ENCODE data around the gene TIFAB. TPM values are rescaled to one million over a fixed set of nuclear protein-coding genes. Genes with fewer than 3 reads are reported as not detected.

The TIFAB gene
- total and polyA plus RNA-seq, 2 donors: 0.30 to 2.5 TPM

DNA sequence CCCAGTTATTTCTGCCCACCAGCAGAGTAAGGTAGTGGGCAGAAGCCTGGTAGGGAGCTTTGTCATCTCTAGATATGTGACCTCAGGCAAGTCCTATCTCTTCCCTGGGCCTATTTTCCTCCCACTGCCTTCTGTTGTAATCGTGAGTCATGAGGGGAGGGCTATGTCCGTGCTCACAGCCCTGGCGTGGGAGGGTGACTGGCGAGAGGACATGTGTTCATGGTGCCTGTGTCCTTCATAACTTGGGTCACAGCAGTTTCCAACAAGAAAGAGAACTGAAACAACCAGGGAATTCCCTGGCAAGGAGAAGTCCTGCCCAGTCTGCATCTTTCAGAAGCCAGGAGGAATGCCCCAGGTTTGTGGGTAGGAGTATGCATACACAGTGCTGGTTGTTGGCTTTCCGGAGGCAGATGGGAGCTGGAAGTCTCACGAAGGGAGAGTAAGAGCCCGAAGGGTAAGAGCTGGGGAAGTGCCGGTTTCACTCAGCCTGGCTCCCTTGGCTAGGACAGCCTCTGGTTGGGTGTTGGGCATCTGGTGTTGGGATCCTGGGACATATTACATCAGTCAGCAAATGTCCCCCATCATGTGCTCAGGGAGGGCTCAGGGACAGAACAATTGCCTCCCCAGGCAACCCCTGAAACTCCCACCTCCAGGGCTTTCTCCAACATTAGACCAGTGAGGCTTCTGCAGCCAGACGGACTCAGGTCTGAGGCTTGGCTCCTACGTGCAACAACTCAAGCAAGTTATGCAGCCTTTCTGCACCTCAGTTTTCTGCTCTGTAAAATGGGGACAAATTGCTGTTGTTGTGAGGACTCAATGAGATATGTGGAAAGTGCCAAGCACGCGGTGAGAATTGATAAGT lies 4.3 kb upstream of the TIFAB start:
- DNase-seq (ENCODE audit: low read depth in 6 of 9, low spot score in 9 of 9): peak in 1 of 9 donors; percentile 28
- 97% methylated on average over 12 of the region's 12 CpGs for WGBS
- no peaks in the 10 kb centered on the region for H3K9me3 ChIP-seq (ENCODE audit: control insufficient read depth in 2 of 2, insufficient read depth in 1 of 2, low read length in 1 of 2)
- no peak overlapping the region for H3K4me3 ChIP-seq (ENCODE audit: low read length in 2 of 2)
- no peaks in the 10 kb centered on the region for H3K4me1 ChIP-seq (ENCODE audit: control insufficient read depth in 2 of 2, insufficient read depth in 2 of 2, low read length in 2 of 2)
- H3K27ac ChIP-seq (ENCODE audit: low read depth in 1 of 2, low read length in 1 of 2): no peak overlapping the region
- no peaks in the 10 kb centered on the region for H3K36me3 ChIP-seq (ENCODE audit: control insufficient read depth in 2 of 2, insufficient read depth in 2 of 2, low read length in 1 of 2)
- peaks cover 0 to 4% of the 10 kb centered on the region in 2 donors for H3K27me3 ChIP-seq (ENCODE audit: control insufficient read depth in 2 of 2, insufficient read depth in 1 of 2, low read length in 1 of 2)

DNA sequence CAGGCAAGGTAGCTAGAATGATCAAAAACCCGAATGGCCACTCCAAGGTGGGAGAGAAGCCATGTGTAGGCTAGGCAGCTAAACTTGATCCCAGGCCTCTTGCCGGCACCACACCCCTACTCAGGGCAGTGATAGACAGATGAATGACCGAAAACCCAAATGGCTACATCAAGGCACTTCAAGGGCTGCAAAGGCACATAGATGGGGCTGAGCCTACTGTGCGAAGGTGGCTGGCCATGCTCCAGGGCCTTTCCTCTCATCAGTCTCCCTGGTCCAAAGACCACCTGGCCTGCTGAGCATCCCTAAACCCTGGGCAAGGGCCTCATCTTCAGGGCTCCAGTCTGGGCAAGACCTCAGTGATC lies 3.7 kb upstream of the TIFAB start:
- Histone ChIP-seq H3K9me3 (ENCODE audit: control insufficient read depth in 2 of 2, insufficient read depth in 1 of 2, low read length in 1 of 2) (no peaks in the 10 kb centered on the region), H3K27me3 (ENCODE audit: control insufficient read depth in 2 of 2, insufficient read depth in 1 of 2, low read length in 1 of 2) (peaks cover 0 to 4% of the 10 kb centered on the region in 2 donors), H3K36me3 (ENCODE audit: control insufficient read depth in 2 of 2, insufficient read depth in 2 of 2, low read length in 1 of 2) (no peaks in the 10 kb centered on the region), H3K4me1 (ENCODE audit: control insufficient read depth in 2 of 2, insufficient read depth in 2 of 2, low read length in 2 of 2) (no peaks in the 10 kb centered on the region), H3K4me3 (ENCODE audit: low read length in 2 of 2) (no peak overlapping the region), H3K27ac (ENCODE audit: low read depth in 1 of 2, low read length in 1 of 2) (no peak overlapping the region)
- no peak for DNase-seq (ENCODE audit: low read depth in 6 of 9, low spot score in 9 of 9)
- WGBS: 86% methylated on average over 4 of the region's 4 CpGs

DNA sequence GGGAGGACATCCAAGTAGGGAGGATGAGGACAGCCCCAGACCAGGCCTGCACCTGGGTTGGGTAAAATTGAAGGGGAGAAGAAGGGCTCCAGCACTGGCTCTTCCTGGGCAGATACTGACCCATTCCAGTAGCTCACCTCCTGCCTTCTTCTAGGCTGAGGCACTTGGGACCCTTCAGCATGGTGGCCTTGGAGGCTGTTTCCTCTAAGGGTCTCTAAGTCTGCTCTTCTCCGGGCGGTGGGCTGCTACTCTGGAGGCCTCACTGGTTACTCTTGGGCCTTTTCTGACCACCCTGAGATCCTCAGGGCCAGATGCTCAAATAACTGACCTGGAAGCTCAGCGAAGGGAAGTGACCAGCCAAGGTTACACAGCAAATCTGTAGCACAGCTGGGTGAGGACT lies 2.8 kb upstream of the TIFAB start:
- Histone ChIP-seq H3K9me3 (ENCODE audit: control insufficient read depth in 2 of 2, insufficient read depth in 1 of 2, low read length in 1 of 2) (no peaks in the 10 kb centered on the region), H3K27ac (ENCODE audit: low read depth in 1 of 2, low read length in 1 of 2) (no peak overlapping the region), H3K36me3 (ENCODE audit: control insufficient read depth in 2 of 2, insufficient read depth in 2 of 2, low read length in 1 of 2) (no peaks in the 10 kb centered on the region), H3K27me3 (ENCODE audit: control insufficient read depth in 2 of 2, insufficient read depth in 1 of 2, low read length in 1 of 2) (peaks cover 0 to 4% of the 10 kb centered on the region in 2 donors), H3K4me3 (ENCODE audit: low read length in 2 of 2) (no peak overlapping the region), H3K4me1 (ENCODE audit: control insufficient read depth in 2 of 2, insufficient read depth in 2 of 2, low read length in 2 of 2) (no peaks in the 10 kb centered on the region)
- WGBS: 80% methylated on average over 3 of the region's 3 CpGs
- DNase-seq (ENCODE audit: low read depth in 6 of 9, low spot score in 9 of 9): no peak

DNA sequence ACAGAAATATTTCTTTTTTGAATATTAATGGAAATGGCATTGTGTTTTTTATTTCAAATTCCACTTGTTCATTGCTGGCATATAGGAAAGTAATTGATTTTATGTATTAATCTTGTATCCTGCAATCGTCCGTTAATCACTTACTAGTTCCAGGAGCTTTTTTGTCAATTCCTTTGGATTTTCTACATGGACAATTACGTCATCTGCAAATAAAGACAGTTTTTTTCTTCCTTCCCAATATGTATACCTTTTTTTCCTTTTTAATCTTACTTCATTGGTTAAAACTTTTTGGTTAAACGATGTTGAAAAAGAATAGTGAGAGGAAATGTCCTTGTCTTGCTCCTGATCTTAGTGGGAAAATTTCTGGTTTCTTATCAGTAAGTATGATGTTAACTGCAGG lies 1.5 kb upstream of the TIFAB start:
- peaks cover 0 to 2% of the 10 kb centered on the region in 2 donors for H3K4me1 ChIP-seq (ENCODE audit: control insufficient read depth in 2 of 2, insufficient read depth in 2 of 2, low read length in 2 of 2)
- no peaks in the 10 kb centered on the region for H3K9me3 ChIP-seq (ENCODE audit: control insufficient read depth in 2 of 2, insufficient read depth in 1 of 2, low read length in 1 of 2)
- no peak for DNase-seq (ENCODE audit: low read depth in 6 of 9, low spot score in 9 of 9)
- WGBS: 95% methylated on average over 4 of the region's 4 CpGs
- no peak overlapping the region for H3K27ac ChIP-seq (ENCODE audit: low read depth in 1 of 2, low read length in 1 of 2)
- H3K4me3 ChIP-seq (ENCODE audit: low read length in 2 of 2): no peak overlapping the region
- no peaks in the 10 kb centered on the region for H3K36me3 ChIP-seq (ENCODE audit: control insufficient read depth in 2 of 2, insufficient read depth in 2 of 2, low read length in 1 of 2)
- peaks cover 0 to 2% of the 10 kb centered on the region in 2 donors for H3K27me3 ChIP-seq (ENCODE audit: control insufficient read depth in 2 of 2, insufficient read depth in 1 of 2, low read length in 1 of 2)

DNA sequence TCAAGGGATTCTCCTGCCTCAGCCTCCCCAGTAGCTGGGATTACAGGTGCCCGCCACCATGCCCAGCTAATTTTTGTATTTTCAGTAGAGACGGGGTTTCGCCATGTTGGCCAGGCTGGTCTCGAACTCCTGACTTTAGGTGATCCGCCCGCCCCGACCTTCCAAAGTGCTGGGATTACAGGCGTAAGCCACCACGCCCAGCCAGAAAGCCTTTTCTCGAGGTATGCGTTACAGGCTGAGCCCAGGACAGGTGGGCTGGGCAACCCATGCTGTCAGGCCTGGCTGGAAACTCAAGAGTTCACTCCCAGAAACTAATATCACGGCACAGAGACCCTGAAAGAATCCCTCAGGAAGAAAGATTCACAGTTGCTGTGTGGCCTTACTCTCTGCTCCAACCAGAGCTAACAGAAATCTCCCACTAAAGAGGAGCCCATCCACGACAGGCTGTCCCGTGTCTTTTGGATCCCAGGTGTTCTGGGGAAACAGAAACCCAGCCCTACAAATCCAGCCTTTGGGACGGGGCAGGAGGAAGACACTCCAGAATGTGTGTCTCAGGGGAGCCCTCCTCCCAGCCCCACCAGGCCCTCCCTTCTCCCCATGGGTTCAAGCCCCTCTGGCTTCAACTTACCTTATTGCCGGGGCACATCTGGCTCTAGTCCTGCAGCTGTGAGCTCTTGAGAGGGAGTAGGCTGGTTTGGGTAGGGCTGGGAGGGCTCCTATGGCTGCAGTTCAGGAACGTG lies 400 bp downstream of the TIFAB start:
- Histone ChIP-seq H3K9me3 (ENCODE audit: control insufficient read depth in 2 of 2, insufficient read depth in 1 of 2, low read length in 1 of 2) (no peaks in the 10 kb centered on the region), H3K4me1 (ENCODE audit: control insufficient read depth in 2 of 2, insufficient read depth in 2 of 2, low read length in 2 of 2) (peaks cover 0 to 2% of the 10 kb centered on the region in 2 donors), H3K27ac (ENCODE audit: low read depth in 1 of 2, low read length in 1 of 2) (no peak overlapping the region), H3K4me3 (ENCODE audit: low read length in 2 of 2) (peak overlapping the region in 1 of 2 donors; percentile 18), H3K36me3 (ENCODE audit: control insufficient read depth in 2 of 2, insufficient read depth in 2 of 2, low read length in 1 of 2) (no peaks in the 10 kb centered on the region), H3K27me3 (ENCODE audit: control insufficient read depth in 2 of 2, insufficient read depth in 1 of 2, low read length in 1 of 2) (no peaks in the 10 kb centered on the region)
- DNase-seq (ENCODE audit: low read depth in 6 of 9, low spot score in 9 of 9): no peak
- 89% methylated on average over 17 of the region's 17 CpGs for WGBS

DNA sequence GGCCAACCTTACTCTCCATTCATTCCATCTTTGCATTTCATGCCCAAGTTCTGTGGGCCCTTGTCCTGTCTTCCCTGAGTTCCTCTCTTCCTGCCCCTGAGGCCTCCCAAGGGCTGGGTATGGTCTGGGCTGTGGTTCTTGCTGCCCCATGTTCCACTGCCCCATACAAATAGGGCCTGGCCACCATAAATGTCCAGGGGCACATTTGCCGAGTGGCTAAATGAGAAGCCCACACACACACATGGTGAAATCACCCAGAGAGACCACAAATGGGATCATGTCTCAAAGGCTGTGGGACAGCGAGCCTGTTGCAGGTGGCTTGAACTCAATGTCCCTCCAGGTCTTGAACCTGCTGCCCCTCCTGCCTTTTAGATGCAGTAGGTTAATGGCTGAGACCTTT lies 1.2 kb downstream of the TIFAB start:
- H3K9me3 ChIP-seq (ENCODE audit: control insufficient read depth in 2 of 2, insufficient read depth in 1 of 2, low read length in 1 of 2): no peaks in the 10 kb centered on the region
- peaks cover 0 to 6% of the 10 kb centered on the region in 2 donors for H3K4me1 ChIP-seq (ENCODE audit: control insufficient read depth in 2 of 2, insufficient read depth in 2 of 2, low read length in 2 of 2)
- 95% methylated on average over 2 of the region's 2 CpGs for WGBS
- no peak overlapping the region for H3K4me3 ChIP-seq (ENCODE audit: low read length in 2 of 2)
- DNase-seq (ENCODE audit: low read depth in 6 of 9, low spot score in 9 of 9): no peak
- H3K36me3 ChIP-seq (ENCODE audit: control insufficient read depth in 2 of 2, insufficient read depth in 2 of 2, low read length in 1 of 2): no peaks in the 10 kb centered on the region
- H3K27ac ChIP-seq (ENCODE audit: low read depth in 1 of 2, low read length in 1 of 2): no peak overlapping the region
- H3K27me3 ChIP-seq (ENCODE audit: control insufficient read depth in 2 of 2, insufficient read depth in 1 of 2, low read length in 1 of 2): no peaks in the 10 kb centered on the region

DNA sequence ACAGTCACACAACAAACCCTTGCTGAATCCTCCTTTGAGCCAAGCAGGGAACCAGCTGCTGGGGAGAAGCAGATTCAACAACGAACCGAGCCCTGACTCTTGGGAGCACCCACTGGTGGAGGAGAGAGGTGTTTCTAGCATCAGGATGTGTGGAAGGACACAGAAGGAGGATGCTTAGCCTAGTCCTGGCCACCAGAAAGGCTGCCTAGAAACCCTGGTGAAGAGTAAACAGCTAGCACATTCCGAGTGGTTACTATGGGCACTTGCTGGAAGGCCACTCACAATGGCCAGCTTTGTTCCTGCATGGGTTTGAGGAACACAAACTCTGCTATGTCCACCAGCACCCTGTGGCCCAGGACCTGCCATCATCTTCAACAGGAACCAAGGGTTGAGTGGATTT lies 1.8 kb downstream of the TIFAB start:
- DNase-seq (ENCODE audit: low read depth in 6 of 9, low spot score in 9 of 9): no peak
- peaks cover 0 to 8% of the 10 kb centered on the region in 2 donors for H3K4me1 ChIP-seq (ENCODE audit: control insufficient read depth in 2 of 2, insufficient read depth in 2 of 2, low read length in 2 of 2)
- no peak overlapping the region for H3K4me3 ChIP-seq (ENCODE audit: low read length in 2 of 2)
- no peaks in the 10 kb centered on the region for H3K36me3 ChIP-seq (ENCODE audit: control insufficient read depth in 2 of 2, insufficient read depth in 2 of 2, low read length in 1 of 2)
- no peaks in the 10 kb centered on the region for H3K9me3 ChIP-seq (ENCODE audit: control insufficient read depth in 2 of 2, insufficient read depth in 1 of 2, low read length in 1 of 2)
- 94% methylated on average over 3 of the region's 3 CpGs for WGBS
- H3K27me3 ChIP-seq (ENCODE audit: control insufficient read depth in 2 of 2, insufficient read depth in 1 of 2, low read length in 1 of 2): no peaks in the 10 kb centered on the region
- H3K27ac ChIP-seq (ENCODE audit: low read depth in 1 of 2, low read length in 1 of 2): no peak overlapping the region

DNA sequence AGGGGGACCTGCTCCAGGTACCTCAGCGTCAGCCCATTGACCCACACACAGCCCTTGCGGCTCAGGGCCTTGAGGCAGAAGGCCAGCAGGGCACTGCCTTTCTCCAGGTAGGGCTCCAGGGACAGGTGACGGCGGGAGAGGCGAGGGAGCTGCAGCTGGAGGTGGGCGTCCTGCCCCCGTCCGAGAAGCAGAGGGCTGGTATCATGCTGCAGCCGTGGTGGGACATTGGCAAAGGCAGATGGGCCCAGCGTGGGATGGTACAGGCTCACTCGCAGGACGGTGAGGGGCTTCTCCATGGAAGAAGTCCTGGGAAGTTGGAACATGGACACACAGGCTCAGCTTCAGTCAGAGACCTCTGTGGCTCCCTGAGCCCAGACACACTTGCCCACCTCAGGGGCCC lies 2.5 kb downstream of the TIFAB start:
- Histone ChIP-seq H3K4me3 (ENCODE audit: low read length in 2 of 2) (no peak overlapping the region), H3K4me1 (ENCODE audit: control insufficient read depth in 2 of 2, insufficient read depth in 2 of 2, low read length in 2 of 2) (peaks cover 0 to 11% of the 10 kb centered on the region in 2 donors), H3K36me3 (ENCODE audit: control insufficient read depth in 2 of 2, insufficient read depth in 2 of 2, low read length in 1 of 2) (no peaks in the 10 kb centered on the region), H3K27ac (ENCODE audit: low read depth in 1 of 2, low read length in 1 of 2) (no peak overlapping the region), H3K9me3 (ENCODE audit: control insufficient read depth in 2 of 2, insufficient read depth in 1 of 2, low read length in 1 of 2) (no peaks in the 10 kb centered on the region), H3K27me3 (ENCODE audit: control insufficient read depth in 2 of 2, insufficient read depth in 1 of 2, low read length in 1 of 2) (no peaks in the 10 kb centered on the region)
- no peak for DNase-seq (ENCODE audit: low read depth in 6 of 9, low spot score in 9 of 9)
- 98% methylated on average over 12 of the region's 12 CpGs for WGBS

DNA sequence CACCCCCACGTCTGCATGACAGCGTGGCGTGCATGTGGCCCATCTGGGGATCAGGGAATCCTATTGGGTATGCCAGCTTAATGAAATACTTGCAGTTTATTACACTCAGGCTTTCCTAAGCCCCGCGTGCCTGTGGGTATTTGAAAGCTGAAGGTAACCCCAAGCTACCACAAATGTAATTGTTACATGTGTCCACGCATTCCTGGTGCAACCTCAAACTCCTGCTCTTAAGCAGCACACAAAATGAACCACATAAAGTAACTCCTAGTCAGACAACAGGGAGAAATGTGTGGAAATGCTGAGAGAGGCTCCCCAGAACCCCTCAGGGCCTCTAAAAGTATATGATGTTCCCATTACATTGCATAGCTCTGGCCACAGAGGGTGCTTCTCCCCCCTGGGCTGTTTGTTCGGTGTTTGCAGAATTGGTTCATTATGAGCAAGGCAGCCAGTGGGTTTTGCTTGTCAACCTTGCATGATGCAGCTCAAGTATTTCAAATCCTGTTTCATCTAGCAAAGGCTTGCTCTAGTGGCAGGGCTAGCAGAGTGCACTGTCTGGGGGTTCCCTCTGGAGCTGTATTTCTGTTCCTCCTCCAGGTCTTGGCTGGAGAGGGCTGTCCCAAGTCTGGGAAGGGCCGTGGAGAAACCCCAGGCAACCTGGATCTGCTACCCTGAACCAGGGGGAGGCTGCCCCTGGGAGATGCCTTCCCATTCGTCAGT lies 3.2 kb downstream of the TIFAB start:
- no peak overlapping the region for H3K4me3 ChIP-seq (ENCODE audit: low read length in 2 of 2)
- WGBS: 94% methylated on average over 9 of the region's 9 CpGs
- no peaks in the 10 kb centered on the region for H3K27me3 ChIP-seq (ENCODE audit: control insufficient read depth in 2 of 2, insufficient read depth in 1 of 2, low read length in 1 of 2)
- H3K9me3 ChIP-seq (ENCODE audit: control insufficient read depth in 2 of 2, insufficient read depth in 1 of 2, low read length in 1 of 2): no peaks in the 10 kb centered on the region
- H3K36me3 ChIP-seq (ENCODE audit: control insufficient read depth in 2 of 2, insufficient read depth in 2 of 2, low read length in 1 of 2): no peaks in the 10 kb centered on the region
- peaks cover 0 to 15% of the 10 kb centered on the region in 2 donors for H3K4me1 ChIP-seq (ENCODE audit: control insufficient read depth in 2 of 2, insufficient read depth in 2 of 2, low read length in 2 of 2)
- no peak for DNase-seq (ENCODE audit: low read depth in 6 of 9, low spot score in 9 of 9)
- no peak overlapping the region for H3K27ac ChIP-seq (ENCODE audit: low read depth in 1 of 2, low read length in 1 of 2)

Data from thymus (tissue), 11 donors.